Upper lobe of left lung (tissue), 6 donors: ENCODE data around the gene SPATA33. TPM values are rescaled to one million over a fixed set of nuclear protein-coding genes. Genes with fewer than 3 reads are reported as not detected.

ENCODE experiments used
- ATAC-seq, 2 donors: fragments of 200-7000 bp; cut with Tn5 transposase; one replicate each; pipeline ENCODE4 v1.9.1; 2022; ENCODE audit warnings: mild to moderate bottlenecking in 2 of 2, moderate library complexity in 2 of 2; ENCODE audit not compliant: low FRiP score in 2 of 2
- DNase-seq, 2 donors: peaks; one replicate each; pipeline ENCODE4 v3.0.0-alpha.2; 2019 to 2020
- H3K27ac ChIP-seq, 4 donors: fragments of 200-600 bp; sonication (generic); one replicate each; pipeline ENCODE4 v1.5.1; 2016 to 2019
- H3K27me3 ChIP-seq, 4 donors: fragments of 200-600 bp; sonication (generic); one replicate each; pipeline ENCODE4 v1.5.1; 2017 to 2019
- H3K36me3 ChIP-seq, 4 donors: fragments of 200-600 bp; sonication (generic); one replicate each; pipeline ENCODE4 v1.5.1; 2016 to 2019
- H3K4me1 ChIP-seq, 4 donors: fragments of 200-600 bp; sonication (generic); one replicate each; pipeline ENCODE4 v1.5.1; 2018 to 2019
- H3K4me3 ChIP-seq, 4 donors: fragments of 200-600 bp; sonication (generic); one replicate each; pipeline ENCODE4 v1.5.1; 2017 to 2019; ENCODE audit warnings: mild to moderate bottlenecking in 2 of 4, moderate library complexity in 1 of 4
- H3K9me3 ChIP-seq, 4 donors: fragments of 200-600 bp; sonication (generic); one replicate each; pipeline ENCODE4 v1.5.1; 2018 to 2019
- CTCF ChIP-seq, 6 experiments: fragments of 450-650 bp in 4 of 6; fragments of 200-600 bp in 2 of 6; sonication (generic) in 2 of 6; IDR thresholded peaks; one replicate each; pipeline ENCODE4 v1.5.1; 2016 to 2019; ENCODE audit warnings: antibody characterized with exemption in 6 of 6
- EP300 ChIP-seq, 4 donors: sonication (generic); formaldehyde crosslinking; IDR thresholded peaks; one replicate each; pipeline ENCODE4 v1.5.1; 2017; ENCODE audit warnings: antibody characterized with exemption in 4 of 4, control low read depth in 2 of 4
- POLR2A ChIP-seq, 4 donors: fragments of 450-650 bp; IDR thresholded peaks; one replicate each; pipeline ENCODE4 v1.5.1; 2016 to 2017; ENCODE audit warnings: antibody characterized with exemption in 4 of 4, mild to moderate bottlenecking in 2 of 4
- POLR2AphosphoS5 ChIP-seq, 2 donors: sonication (generic); formaldehyde crosslinking; IDR thresholded peaks; one replicate each; pipeline ENCODE4 v1.5.1; 2017; ENCODE audit warnings: antibody characterized with exemption in 2 of 2
- WGBS, 2 donors: methylation state at CpG; one replicate each; pipeline ENCODE4 v1.1.5; 2017 to 2018; 5-methylcytosine and 5-hydroxymethylcytosine counted together
- total RNA-seq, 6 donors: library from RNA; depleted of rRNA in 4 of 6; stranded (reverse); fragments of >200 nt in 4 of 6; gene quantifications; one replicate each; pipeline versions ENCODE4 v1.1.0 to v1.2.1, GENCODE V29; 2016 to 2021
- donor health status: DM: no; HTN: no; CAD: no; lungs with moderate emphysema.
- donor health status: DM: no; HTN: yes; CAD: no; lungs with severe emphysema.

Gene SPATA33
- total RNA-seq, 6 donors from 2014 or later = 5.8 to 22.0 (median 8.8) TPM

- TF ChIP-seq EP300 (IDR thresholded peaks at IDR 0.05) (no peak), POLR2A (IDR thresholded peaks at IDR 0.05) (no peak), CTCF (IDR thresholded peaks at IDR 0.05) (no peak), POLR2AphosphoS5 (IDR thresholded peaks at IDR 0.05) (no peak)
- Histone ChIP-seq H3K4me1 (peaks cover 12 to 21% (median 14%) of the 10 kb centered on the region in 4 donors), H3K27ac (no peak overlapping the region), H3K27me3 (no peaks in the 10 kb centered on the region), H3K36me3 (peaks cover 16 to 40% (median 34%) of the 10 kb centered on the region in 4 donors), H3K4me3 (no peak overlapping the region), H3K9me3 (no peaks in the 10 kb centered on the region)
- DNase-seq = no peak
- 81 to 88% methylated on average over 13 to 14 of the region's 14 CpGs for WGBS, 2 donors
- no peak for ATAC-seq
These were observed 13.8 kb upstream of the SPATA33 start for GRCh38 chr16:89643769-89644300.

GRCh38 chr16:89645122-89645521 lies 12.5 kb upstream of the SPATA33 start:
- peaks cover 16 to 53% (median 43%) of the 10 kb centered on the region in 4 donors for H3K36me3 ChIP-seq
- H3K4me3 ChIP-seq = no peak overlapping the region
- TF ChIP-seq POLR2A (IDR thresholded peaks at IDR 0.05) = no peak
- no peak for TF ChIP-seq POLR2AphosphoS5 (IDR thresholded peaks at IDR 0.05)
- no peak for TF ChIP-seq CTCF (IDR thresholded peaks at IDR 0.05)
- no peak for TF ChIP-seq EP300 (IDR thresholded peaks at IDR 0.05)
- no peaks in the 10 kb centered on the region for H3K9me3 ChIP-seq
- H3K27ac ChIP-seq = no peak overlapping the region
- DNase-seq = no peak
- no peak for ATAC-seq
- H3K27me3 ChIP-seq = no peaks in the 10 kb centered on the region
- peaks cover 12 to 20% (median 14%) of the 10 kb centered on the region in 4 donors for H3K4me1 ChIP-seq
- WGBS, 2 donors = 91 to 93% methylated on average over 10 to 11 of the region's 11 CpGs

- TF ChIP-seq POLR2AphosphoS5 (IDR thresholded peaks at IDR 0.05) (no peak), EP300 (IDR thresholded peaks at IDR 0.05) (no peak), POLR2A (IDR thresholded peaks at IDR 0.05) (no peak), CTCF (IDR thresholded peaks at IDR 0.05) (no peak)
- ATAC-seq = no peak
- H3K4me1 ChIP-seq = peaks cover 4 to 8% (median 4%) of the 10 kb centered on the region in 4 donors
- H3K4me3 ChIP-seq = no peak overlapping the region
- peaks cover 16 to 63% (median 48%) of the 10 kb centered on the region in 4 donors for H3K36me3 ChIP-seq
- WGBS, 2 donors = 89 to 95% methylated on average over 14 to 20 of the region's 22 CpGs
- H3K27me3 ChIP-seq = no peaks in the 10 kb centered on the region
- DNase-seq = no peak
- no peak overlapping the region for H3K27ac ChIP-seq
- no peaks in the 10 kb centered on the region for H3K9me3 ChIP-seq
These were observed 11.4 kb upstream of the SPATA33 start for GRCh38 chr16:89646270-89646669.

- no peak for DNase-seq
- Histone ChIP-seq H3K27ac (no peak overlapping the region), H3K4me3 (no peak overlapping the region), H3K36me3 (peaks cover 16 to 69% (median 51%) of the 10 kb centered on the region in 4 donors), H3K9me3 (no peaks in the 10 kb centered on the region), H3K27me3 (no peaks in the 10 kb centered on the region), H3K4me1 (peaks cover 0 to 2% (median 0%) of the 10 kb centered on the region in 4 donors)
- 89 to 97% methylated on average over 10 to 11 of the region's 12 CpGs for WGBS, 2 donors
- TF ChIP-seq POLR2AphosphoS5 (IDR thresholded peaks at IDR 0.05) = no peak
- TF ChIP-seq EP300 (IDR thresholded peaks at IDR 0.05) = no peak
- no peak for TF ChIP-seq CTCF (IDR thresholded peaks at IDR 0.05)
- no peak for TF ChIP-seq POLR2A (IDR thresholded peaks at IDR 0.05)
- no peak for ATAC-seq
These were observed 10.7 kb upstream of the SPATA33 start for GRCh38 chr16:89646906-89647305.

GRCh38 chr16:89651584-89651983 lies 6.1 kb upstream of the SPATA33 start:
- Histone ChIP-seq H3K36me3 (peaks cover 0 to 60% (median 30%) of the 10 kb centered on the region in 4 donors), H3K27ac (no peak overlapping the region), H3K4me3 (no peak overlapping the region), H3K4me1 (peaks cover 5 to 18% (median 9%) of the 10 kb centered on the region in 4 donors), H3K27me3 (no peaks in the 10 kb centered on the region), H3K9me3 (no peaks in the 10 kb centered on the region)
- no peak for TF ChIP-seq CTCF (IDR thresholded peaks at IDR 0.05)
- 89 to 95% methylated on average over 15 of the region's 15 CpGs for WGBS, 2 donors
- DNase-seq = no peak
- ATAC-seq = peak in 1 of 2 donors; percentile 25
